ENCODE data around the gene C6orf47. TPM values are rescaled to one million over a fixed set of nuclear protein-coding genes. Genes with fewer than 3 reads are reported as not detected.
"Not testable (repeated sequence)": the region's sequence is repeated elsewhere in the genome, so short reads cannot be mapped to it uniquely, and the experiment has no call there.

C6orf47 gene, protein sequence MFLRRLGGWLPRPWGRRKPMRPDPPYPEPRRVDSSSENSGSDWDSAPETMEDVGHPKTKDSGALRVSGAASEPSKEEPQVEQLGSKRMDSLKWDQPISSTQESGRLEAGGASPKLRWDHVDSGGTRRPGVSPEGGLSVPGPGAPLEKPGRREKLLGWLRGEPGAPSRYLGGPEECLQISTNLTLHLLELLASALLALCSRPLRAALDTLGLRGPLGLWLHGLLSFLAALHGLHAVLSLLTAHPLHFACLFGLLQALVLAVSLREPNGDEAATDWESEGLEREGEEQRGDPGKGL
- 10 to 100 TPM; 26.4 to 26.7 TPM for total RNA-seq

DNA sequence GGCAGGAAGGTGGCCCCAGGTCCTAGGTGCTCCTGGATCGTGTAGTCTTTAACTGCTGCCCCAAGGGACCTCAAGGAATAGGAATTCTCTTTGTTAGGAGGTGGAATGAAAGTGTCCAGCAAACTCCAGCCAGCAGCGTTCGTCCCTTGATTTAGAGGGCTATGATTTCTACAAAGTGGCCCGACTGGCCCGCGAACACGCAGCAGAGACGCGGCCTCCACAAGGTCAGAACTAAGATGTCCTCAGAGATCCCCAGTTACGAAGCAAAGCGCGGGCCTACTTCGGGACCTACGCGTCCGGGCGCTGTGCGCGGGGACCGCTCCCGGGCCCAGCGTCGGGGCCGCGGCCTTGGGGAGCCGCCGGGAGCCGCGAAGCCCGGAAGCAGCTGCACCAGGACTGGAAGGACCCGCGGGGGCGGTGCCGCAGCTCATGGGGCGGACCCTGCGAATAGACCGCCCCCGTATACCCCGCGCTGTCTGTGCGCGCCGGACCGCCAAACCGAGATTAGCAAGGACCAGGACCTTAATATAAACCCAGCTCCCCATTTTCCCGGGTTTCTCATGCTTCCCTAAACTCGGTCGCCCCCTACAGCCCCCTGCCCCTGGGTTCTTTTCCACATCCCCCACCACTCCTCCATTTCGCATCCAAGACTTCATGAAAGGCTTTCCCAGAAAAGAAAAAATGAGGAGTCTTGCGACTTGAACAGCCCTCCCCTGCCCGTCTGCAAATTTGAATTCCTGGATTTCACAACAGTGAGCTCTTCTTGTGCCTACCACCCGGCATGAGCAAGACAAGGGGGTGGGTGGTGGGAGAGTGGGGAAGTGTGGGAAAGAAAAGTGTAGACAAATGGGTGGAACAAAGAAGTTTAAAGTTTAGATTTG is at the start of gene C6orf47:
Gene C6orf47 (minus strand): TSS at position 398 of the 881 bp plus-strand sequence. CDS start 831 bp downstream, outside the sequence.
- ChIA-PET POLR2A (interaction anchor here (0.7 to 8.1 kb wide), 21 partner anchors 7 to 176 kb away, joined by 3 to 278 read pairs (median 5); partner anchors contain the start of genes ABHD16A, APOM, BAG6 and DDX39B), CTCF (interaction anchor here (0.7 to 2.9 kb wide), 7 partner anchors 8 to 291 kb away, joined by 3 to 11 read pairs (median 3); partner anchors contain the start of genes ABHD16A, BAG6 and CLIC1)
- Mint-ChIP-seq H3K9me3 (no peaks in the 10 kb centered on the region), H3K27me3 (no peaks in the 10 kb centered on the region), H3K27ac (peak within 1 kb of the TSS; percentile 95), H3K36me3 (ENCODE audit: low read depth) (peaks cover 86% of the 10 kb centered on the region), H3K4me3 (peak within 1 kb of the TSS; percentile 95), H3K4me1 (peaks cover 83% of the 10 kb centered on the region)
- DNase-seq, result peak; percentile 82

DNA sequence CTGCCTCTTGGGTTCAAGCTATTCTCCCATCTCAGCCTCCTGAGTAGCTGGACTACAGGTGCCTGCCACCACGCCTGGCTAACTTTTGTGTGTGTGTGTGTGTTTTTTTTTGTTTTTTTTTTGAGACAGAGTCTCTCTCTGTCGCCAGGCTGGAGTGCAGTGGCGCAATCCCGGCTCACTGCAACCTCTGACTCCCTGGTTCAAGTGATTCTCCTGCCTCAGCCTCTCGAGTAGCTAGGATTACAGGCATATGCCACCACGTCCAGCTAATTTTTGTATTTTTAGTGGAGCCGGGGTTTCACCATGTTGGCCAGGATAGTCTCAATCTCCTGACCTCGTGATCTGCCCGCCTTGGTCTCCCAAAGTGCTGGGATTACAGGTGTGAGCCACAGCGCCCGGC is 48.6 kb upstream of the C6orf47 start:
- H3K9me3 Mint-ChIP-seq; H3K36me3 Mint-ChIP-seq (ENCODE audit: low read depth); DNase-seq; POLR2A ChIA-PET; H3K27me3 Mint-ChIP-seq; H3K27ac Mint-ChIP-seq; H3K4me3 Mint-ChIP-seq: not testable (repeated sequence)
- H3K4me1 Mint-ChIP-seq, result peaks cover 26% of the 10 kb centered on the region
- CTCF ChIA-PET, result interaction anchor here (0.7 kb wide), 1 partner anchor 1159 kb away, joined by 3 read pairs; no protein-coding TSS in a partner anchor

DNA sequence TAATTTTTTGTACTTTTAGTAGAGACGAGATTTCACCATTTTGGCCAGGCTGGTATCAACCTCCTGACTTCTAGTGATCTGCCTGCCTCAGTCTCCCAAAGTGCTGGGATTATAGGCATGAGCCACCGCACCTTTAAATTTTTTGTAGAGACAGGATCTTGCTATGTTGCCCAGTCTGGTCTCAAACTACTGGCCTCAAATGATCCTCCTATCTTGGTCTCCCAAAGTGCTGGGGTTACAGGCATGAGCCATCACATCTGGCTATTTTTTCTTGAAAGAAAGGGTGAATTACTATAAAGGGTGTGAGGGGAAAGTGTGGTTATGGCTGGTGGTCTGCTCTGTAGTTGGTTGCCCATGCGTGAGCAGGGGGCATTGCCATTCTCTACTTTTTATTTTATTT is 47.6 kb upstream of the C6orf47 start:
- Mint-ChIP-seq H3K4me3 (no peak overlapping the region), H3K9me3 (no peaks in the 10 kb centered on the region), H3K27ac (no peak overlapping the region), H3K4me1 (peaks cover 32% of the 10 kb centered on the region), H3K27me3 (peaks cover 6% of the 10 kb centered on the region), H3K36me3 (ENCODE audit: low read depth) (no peaks in the 10 kb centered on the region)
- POLR2A ChIA-PET, result no interaction called here
- CTCF ChIA-PET, result no interaction called here
- no peak for DNase-seq

DNA sequence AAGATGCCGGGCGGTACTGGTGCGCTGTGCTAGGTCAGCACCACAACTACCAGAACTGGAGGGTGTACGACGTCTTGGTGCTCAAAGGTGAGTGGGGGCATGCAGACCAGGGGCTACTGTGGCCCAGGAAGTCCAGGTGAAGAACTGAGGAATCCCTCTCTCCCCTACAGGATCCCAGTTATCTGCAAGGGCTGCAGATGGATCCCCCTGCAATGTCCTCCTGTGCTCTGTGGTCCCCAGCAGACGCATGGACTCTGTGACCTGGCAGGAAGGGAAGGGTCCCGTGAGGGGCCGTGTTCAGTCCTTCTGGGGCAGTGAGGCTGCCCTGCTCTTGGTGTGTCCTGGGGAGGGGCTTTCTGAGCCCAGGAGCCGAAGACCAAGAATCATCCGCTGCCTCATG is 47.1 kb upstream of the C6orf47 start:
- peaks cover 33% of the 10 kb centered on the region for H3K4me1 Mint-ChIP-seq
- H3K4me3 Mint-ChIP-seq, result no peak overlapping the region
- DNase-seq, result no peak
- H3K36me3 Mint-ChIP-seq (ENCODE audit: low read depth), result no peaks in the 10 kb centered on the region
- H3K9me3 Mint-ChIP-seq, result no peaks in the 10 kb centered on the region
- CTCF ChIA-PET, result no interaction called here
- peaks cover 2% of the 10 kb centered on the region for H3K27me3 Mint-ChIP-seq
- no peak overlapping the region for H3K27ac Mint-ChIP-seq
- POLR2A ChIA-PET, result no interaction called here

DNA sequence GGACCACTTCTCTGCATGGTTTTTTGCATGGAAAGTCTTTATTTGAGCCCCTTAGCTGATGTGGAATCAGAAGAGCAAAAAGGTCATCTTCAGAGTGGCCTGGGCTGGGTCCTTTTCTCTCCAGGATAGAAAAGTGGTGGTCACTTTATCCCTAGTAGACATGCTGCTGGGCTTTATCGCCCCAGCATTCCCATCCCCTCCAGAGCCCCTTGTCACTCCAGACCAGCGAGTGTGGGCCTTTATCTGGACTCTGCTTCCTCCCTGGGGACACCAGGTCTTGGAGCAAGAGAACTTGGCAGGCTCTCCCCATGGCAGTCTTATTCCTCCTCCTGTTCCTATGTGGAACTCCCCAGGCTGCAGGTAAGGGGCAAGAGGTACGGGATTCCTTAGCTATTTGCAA is 46.0 kb upstream of the C6orf47 start, which contains the start of gene LY6G6F:
Gene LY6G6F (plus strand): TSS at position 268 of the 400 bp plus-strand sequence. CDS start 41 bp downstream, at position 309.
- DNase-seq, result no peak
- Mint-ChIP-seq H3K9me3 (no peaks in the 10 kb centered on the region), H3K4me3 (no peak within 1 kb of the TSS), H3K4me1 (peaks cover 29% of the 10 kb centered on the region), H3K27me3 (no peaks in the 10 kb centered on the region), H3K36me3 (ENCODE audit: low read depth) (no peaks in the 10 kb centered on the region), H3K27ac (no peak within 1 kb of the TSS)
- POLR2A ChIA-PET, result interaction anchor here (0.6 kb wide), 1 partner anchor 121 kb away, joined by 3 read pairs; the partner anchor contains the start of gene HSPA1B
- CTCF ChIA-PET, result interaction anchor here (1.4 kb wide), 1 partner anchor 32 kb away, joined by 3 read pairs; no protein-coding TSS in a partner anchor

DNA sequence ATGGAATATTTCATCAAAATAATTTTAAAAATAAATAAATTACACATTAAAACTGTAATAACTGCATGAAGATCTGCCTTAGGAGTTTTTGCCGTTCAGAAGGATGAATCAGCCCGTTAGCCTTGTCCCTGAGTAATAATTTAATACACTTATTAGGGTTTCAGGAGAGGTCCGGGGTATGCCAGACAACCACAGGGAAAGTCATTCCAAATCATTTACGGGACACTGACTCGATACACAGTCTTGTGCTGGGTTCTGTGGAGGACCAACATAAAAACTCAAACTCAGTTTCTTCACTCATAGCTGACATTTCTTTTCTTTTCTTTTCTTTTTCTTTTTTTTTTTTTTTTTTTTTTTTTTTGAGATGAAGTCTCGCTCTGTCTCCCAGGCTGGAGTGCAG is 45.4 kb upstream of the C6orf47 start:
- CTCF ChIA-PET, result interaction anchor here (1.4 kb wide), 1 partner anchor 32 kb away, joined by 3 read pairs; no protein-coding TSS in a partner anchor
- peaks cover 29% of the 10 kb centered on the region for H3K4me1 Mint-ChIP-seq
- DNase-seq, result no peak
- no peak overlapping the region for H3K27ac Mint-ChIP-seq
- no peak overlapping the region for H3K4me3 Mint-ChIP-seq
- no peaks in the 10 kb centered on the region for H3K9me3 Mint-ChIP-seq
- POLR2A ChIA-PET, result no interaction called here
- H3K36me3 Mint-ChIP-seq (ENCODE audit: low read depth), result peaks cover 4% of the 10 kb centered on the region
- H3K27me3 Mint-ChIP-seq, result no peaks in the 10 kb centered on the region

DNA sequence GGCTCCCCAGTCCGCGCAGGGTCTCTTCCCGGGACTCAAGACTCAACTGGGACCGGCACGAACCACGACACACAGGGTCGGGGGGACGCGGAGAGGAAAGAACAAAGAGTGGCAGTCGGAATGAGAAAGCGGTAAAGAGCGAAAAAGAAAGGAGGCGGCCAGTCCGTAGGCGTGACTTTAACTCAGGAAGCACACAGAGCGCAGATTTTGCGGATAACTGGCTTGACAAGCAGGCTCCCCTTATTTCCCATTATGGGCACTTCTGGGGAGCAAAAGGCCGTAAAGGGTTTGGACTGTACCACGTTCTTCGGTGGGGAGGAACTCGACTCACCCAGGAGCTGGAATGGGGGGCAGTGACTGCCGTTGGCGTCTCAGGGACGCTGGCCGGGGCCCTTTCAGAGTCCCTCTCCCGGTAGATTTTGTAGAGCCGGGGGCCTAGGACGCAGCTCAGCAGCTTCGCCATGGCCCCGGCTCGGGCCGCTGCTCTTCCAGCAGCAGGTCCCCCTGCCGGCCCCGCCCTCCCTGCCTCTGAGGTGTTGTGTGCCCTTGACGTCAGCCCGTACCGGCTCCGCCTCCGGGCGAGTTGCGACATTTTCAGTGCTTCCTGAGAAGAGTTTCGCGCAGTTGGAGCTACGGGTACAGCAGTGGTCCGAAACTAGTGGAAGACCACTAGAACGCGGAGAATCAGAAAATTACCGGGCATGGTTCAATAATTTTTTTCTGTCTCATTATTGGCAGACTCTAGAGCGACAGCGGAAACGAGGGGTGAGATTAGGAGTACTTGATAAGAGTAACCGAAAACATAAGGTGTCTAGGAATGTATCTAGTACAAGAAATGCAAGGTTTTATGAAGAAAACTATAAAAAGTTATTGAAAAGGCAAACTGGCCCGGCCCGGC is 42.5 kb upstream of the C6orf47 start, which contains the start of gene ABHD16A:
Gene ABHD16A (minus strand): TSS at position 506 of the 898 bp plus-strand sequence. CDS start 43 bp downstream, at position 463.
- no peaks in the 10 kb centered on the region for H3K9me3 Mint-ChIP-seq
- H3K27ac Mint-ChIP-seq, result peak within 1 kb of the TSS; percentile 95
- ChIA-PET POLR2A (interaction anchor here (0.7 to 3.7 kb wide), 25 partner anchors 8 to 195 kb away, joined by 3 to 73 read pairs (median 4); partner anchors contain the start of genes BAG6, C6orf47, CLIC1 and CSNK2B), CTCF (interaction anchor here (0.6 to 2.6 kb wide), 11 partner anchors 9 to 249 kb away, joined by 3 to 18 read pairs (median 3); partner anchors contain the start of genes C6orf47, EHMT2 and MSH5)
- peaks cover 32% of the 10 kb centered on the region for H3K4me1 Mint-ChIP-seq
- peaks cover 14% of the 10 kb centered on the region for H3K36me3 Mint-ChIP-seq (ENCODE audit: low read depth)
- H3K27me3 Mint-ChIP-seq, result no peaks in the 10 kb centered on the region
- peak; percentile 98 for DNase-seq
- H3K4me3 Mint-ChIP-seq, result peak within 1 kb of the TSS; percentile 98

DNA sequence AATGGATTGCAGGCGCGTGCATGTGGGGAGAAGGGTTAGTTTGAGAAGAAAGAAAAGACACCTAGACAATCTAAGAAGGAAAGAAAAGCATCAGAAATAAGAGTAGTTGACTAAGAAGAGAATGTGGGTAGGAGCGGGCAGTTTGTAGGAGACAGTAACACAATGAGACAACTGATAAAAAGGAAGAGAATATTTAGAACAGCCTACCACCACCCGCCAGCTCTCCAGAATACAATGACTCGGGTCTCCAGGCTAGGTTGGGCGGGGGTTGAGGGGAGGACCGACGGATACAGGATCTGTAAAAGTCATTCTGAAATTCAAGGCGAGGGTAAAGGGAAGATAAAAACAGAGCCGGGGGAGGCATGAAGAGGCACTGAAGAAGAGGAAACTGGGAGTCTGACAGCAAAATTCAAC is 41.8 kb upstream of the C6orf47 start:
- H3K36me3 Mint-ChIP-seq (ENCODE audit: low read depth), result peaks cover 19% of the 10 kb centered on the region
- H3K27ac Mint-ChIP-seq, result peak overlapping the region; percentile 95
- H3K4me3 Mint-ChIP-seq, result peak overlapping the region; percentile 98
- ChIA-PET POLR2A (interaction anchor here (0.7 to 3.7 kb wide), 20 partner anchors 9 to 196 kb away, joined by 3 to 73 read pairs (median 4); partner anchors contain the start of genes BAG6, C6orf47, CLIC1 and CSNK2B), CTCF (interaction anchor here (0.6 to 2.6 kb wide), 4 partner anchors 36 to 128 kb away, joined by 3 to 18 read pairs (median 6); partner anchors contain the start of gene MSH5)
- DNase-seq, result no peak
- H3K4me1 Mint-ChIP-seq, result peaks cover 38% of the 10 kb centered on the region
- H3K9me3 Mint-ChIP-seq, result no peaks in the 10 kb centered on the region
- H3K27me3 Mint-ChIP-seq, result no peaks in the 10 kb centered on the region

DNA sequence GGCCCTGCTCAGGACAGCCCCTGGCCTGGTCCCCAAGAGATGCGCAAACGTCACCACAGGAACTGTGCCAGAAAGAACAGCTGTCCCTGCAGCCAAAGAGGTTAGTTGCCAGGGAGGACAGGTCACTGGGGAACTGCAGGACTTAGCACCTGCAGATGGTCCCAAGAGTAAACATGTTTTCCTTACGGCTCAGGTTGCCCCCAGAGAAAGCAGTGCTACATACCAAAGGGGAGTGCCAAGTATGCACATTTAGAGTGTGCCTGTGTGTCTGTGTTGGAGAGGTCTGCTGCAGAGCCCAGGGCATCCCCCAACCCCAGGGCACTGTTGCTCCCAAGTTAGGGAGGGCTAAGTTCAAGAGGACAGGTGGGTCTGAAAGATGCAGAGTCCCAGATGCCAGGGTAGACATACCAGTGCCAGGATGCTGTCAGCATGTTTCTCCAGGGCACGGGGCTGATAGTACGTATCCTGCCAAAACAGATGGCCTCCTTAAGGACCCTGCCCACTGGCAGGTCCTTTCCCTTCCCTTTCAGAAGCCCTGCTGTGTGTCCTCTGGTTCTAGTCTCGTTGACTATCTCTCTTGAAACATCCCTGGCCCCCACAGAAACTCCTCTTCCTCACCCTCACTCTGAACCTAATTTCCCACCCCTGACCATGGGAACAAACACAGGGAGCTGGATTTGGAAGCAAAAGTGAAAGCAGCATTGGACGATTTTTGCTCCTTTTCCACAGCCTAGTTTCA is 41.3 kb upstream of the C6orf47 start:
- Mint-ChIP-seq H3K4me3 (peak overlapping the region; percentile 98), H3K9me3 (no peaks in the 10 kb centered on the region), H3K4me1 (peaks cover 42% of the 10 kb centered on the region), H3K27me3 (no peaks in the 10 kb centered on the region), H3K36me3 (ENCODE audit: low read depth) (peaks cover 25% of the 10 kb centered on the region), H3K27ac (peak overlapping the region; percentile 95)
- POLR2A ChIA-PET, result interaction anchor here (0.7 to 3.7 kb wide), 13 partner anchors 10 to 196 kb away, joined by 3 to 73 read pairs (median 7); partner anchors contain the start of genes BAG6, C6orf47, CLIC1 and CSNK2B
- CTCF ChIA-PET, result interaction anchor here (0.6 to 2.6 kb wide), 3 partner anchors 37 to 128 kb away, joined by 3 to 18 read pairs (median 4); partner anchors contain the start of gene MSH5
- no peak for DNase-seq

DNA sequence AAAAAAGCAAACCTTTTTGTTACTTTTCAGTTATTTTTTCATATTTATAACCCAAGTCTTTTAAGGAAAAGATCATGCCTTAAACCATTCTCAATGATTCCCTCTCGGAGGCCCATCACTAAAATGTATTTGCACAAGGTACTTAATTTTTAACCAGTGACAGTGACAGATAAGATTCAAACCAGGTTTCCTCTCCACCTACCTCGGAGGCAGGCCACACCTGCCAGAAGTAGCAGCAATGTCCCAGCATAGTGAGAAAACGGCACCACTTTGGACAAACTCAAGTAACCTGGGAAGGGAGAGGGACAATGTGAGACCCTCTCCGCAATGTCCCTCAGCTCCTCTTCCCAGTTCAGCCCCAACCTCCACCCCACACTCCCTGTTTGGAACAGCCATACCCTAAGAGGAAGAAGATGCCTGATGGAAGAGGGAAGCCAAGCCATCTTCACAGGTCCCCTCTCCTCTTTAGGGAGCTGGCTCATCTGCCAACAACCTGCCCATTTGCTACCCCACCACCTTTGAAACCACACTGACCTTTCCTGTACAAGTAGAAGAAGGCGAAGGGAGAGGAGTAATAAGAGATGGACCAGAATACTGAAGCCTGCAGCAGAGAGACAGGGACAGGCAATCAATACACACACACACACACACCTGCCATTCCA is 40.3 kb upstream of the C6orf47 start:
- ChIA-PET POLR2A (interaction anchor here (1.2 kb wide), 1 partner anchor 17 kb away, joined by 3 read pairs; no protein-coding TSS in a partner anchor), CTCF (interaction anchor here (0.8 kb wide), 1 partner anchor 69 kb away, joined by 3 read pairs; no protein-coding TSS in a partner anchor)
- no peaks in the 10 kb centered on the region for H3K9me3 Mint-ChIP-seq
- H3K36me3 Mint-ChIP-seq (ENCODE audit: low read depth), result peaks cover 30% of the 10 kb centered on the region
- H3K27me3 Mint-ChIP-seq, result no peaks in the 10 kb centered on the region
- peak overlapping the region; percentile 12 for H3K27ac Mint-ChIP-seq
- H3K4me1 Mint-ChIP-seq, result peaks cover 43% of the 10 kb centered on the region
- no peak for DNase-seq
- H3K4me3 Mint-ChIP-seq, result peak overlapping the region; percentile 98
